Panc1 (cell line): ENCODE results near the gene DAPP1. TPM values are rescaled to one million over a fixed set of nuclear protein-coding genes. Genes with fewer than 3 reads are reported as not detected.

Source experiments
- ATAC-seq: fragments of 200-7000 bp; cut with Tn5 transposase; 2 replicates; pipeline ENCODE4 v1.9.1; 2020; ENCODE audit warnings: mild to moderate bottlenecking, moderate library complexity
- BruUV-seq: library from RNA; stranded (reverse); fragments of 400-500 nt; replicated peaks from 2 replicates; lab custom pipeline; 2021; lab: Mats Ljungman, UMichigan
- CTCF ChIA-PET: fragments of 300-600 bp; sonication (Branson Sonifier 250); formaldehyde crosslinking; loops from one replicate; lab custom pipeline; 2022; ENCODE audit warnings: antibody characterized with exemption; lab: Charles Lee
- POLR2A ChIA-PET: fragments of 300-600 bp; sonication (Branson Sonifier 250); formaldehyde crosslinking; loops from one replicate; lab custom pipeline; 2022; ENCODE audit warnings: antibody characterized with exemption; lab: Charles Lee
- DNase-seq: peaks from one replicate; pipeline ENCODE4 v3.0.0-alpha.2; 2010; ENCODE audit warnings: low read depth, low spot score
- H3K27ac ChIP-seq: 2 replicates; pipeline ENCODE4 v1.5.1; 2011; ENCODE audit warnings: mild to moderate bottlenecking, low read length, inconsistent platforms
- H3K27me3 ChIP-seq: fragments of 200-500 bp; sonication (Bioruptor generic); 2 replicates; pipeline ENCODE4 v1.6.0; 2014; ENCODE audit warnings: low read length, inconsistent platforms; ENCODE audit not compliant: control insufficient read depth, insufficient read depth
- H3K36me3 ChIP-seq: fragments of 200-500 bp; sonication (Bioruptor generic); 2 replicates; pipeline ENCODE4 v1.5.1; 2014; ENCODE audit warnings: inconsistent platforms, mild to moderate bottlenecking, low read length, moderate library complexity; ENCODE audit not compliant: control insufficient read depth, insufficient read depth
- H3K4me1 ChIP-seq: 2 replicates; pipeline ENCODE4 v1.5.1; 2011; ENCODE audit warnings: inconsistent platforms, mild to moderate bottlenecking, low read length, moderate library complexity; ENCODE audit not compliant: control insufficient read depth, insufficient read depth
- H3K4me3 ChIP-seq, 2 experiments: 2 replicates each; pipeline ENCODE4 v1.5.1; 2011 to 2012; ENCODE audit warnings: low read depth in 2 of 2, low read length in 2 of 2, mild to moderate bottlenecking in 2 of 2, inconsistent platforms in 1 of 2, moderate library complexity in 1 of 2
- H3K9me3 ChIP-seq: fragments of 200-500 bp; sonication (Bioruptor generic); 2 replicates; pipeline ENCODE4 v1.5.1; 2014; ENCODE audit warnings: low read depth, mild to moderate bottlenecking, inconsistent platforms, low read length, moderate library complexity; ENCODE audit not compliant: control insufficient read depth, insufficient read depth
- POLR2AphosphoS5 ChIP-seq: IDR thresholded peaks from 2 replicates; pipeline ENCODE4 v1.6.1; 2012; ENCODE audit warnings: mild to moderate bottlenecking, low read depth, low read length, moderate library complexity
- SIN3A ChIP-seq: IDR thresholded peaks from 2 replicates; pipeline ENCODE4 v1.6.1; 2012; ENCODE audit warnings: low read depth, mild to moderate bottlenecking, low read length, moderate library complexity, borderline replicate concordance; ENCODE audit not compliant: insufficient read depth
- TCF7L2 ChIP-seq: IDR thresholded peaks from 2 replicates; pipeline ENCODE4 v1.6.1; 2011; ENCODE audit warnings: mild to moderate bottlenecking, low read depth, low read length, inconsistent platforms
- in situ Hi-C: cut with HindIII; loops from 2 replicates; pipeline ENCODE4 v1.10.0; 2016; ENCODE audit warnings: low sequenced_read_pairs, low pct_unique_long_range_greater_than_20kb
- intact Hi-C: fragments of 100-400 bp; cut with micrococcal nuclease; formaldehyde crosslinking; loops from one replicate; pipeline ENCODE4 v1.10.0; 2022; ENCODE audit not compliant: unreplicated experiment
- total RNA-seq: library from RNA; stranded (reverse); gene quantifications from one replicate; pipeline ENCODE4 v1.2.1, GENCODE V29; 2021; ENCODE audit not compliant: unreplicated experiment
- TF ChIP-seq, protein P1 (sequence below), 2 experiments: IDR thresholded peaks; 2 replicates each; pipeline ENCODE4 v1.6.1; 2011 to 2012; ENCODE audit warnings: low read depth in 2 of 2, control low read depth in 1 of 2, low read length in 1 of 2, mild to moderate bottlenecking in 1 of 2, moderate library complexity in 1 of 2; ENCODE audit not compliant: insufficient read depth in 1 of 2
- TF ChIP-seq, protein P2 (sequence below): fragments of 450-650 bp; IDR thresholded peaks from 2 replicates; pipeline ENCODE4 v1.5.1; 2017; ENCODE audit warnings: mild to moderate bottlenecking

Gene DAPP1
- total RNA-seq, 1 experiment from 2014 or later, result not detected

DNA sequence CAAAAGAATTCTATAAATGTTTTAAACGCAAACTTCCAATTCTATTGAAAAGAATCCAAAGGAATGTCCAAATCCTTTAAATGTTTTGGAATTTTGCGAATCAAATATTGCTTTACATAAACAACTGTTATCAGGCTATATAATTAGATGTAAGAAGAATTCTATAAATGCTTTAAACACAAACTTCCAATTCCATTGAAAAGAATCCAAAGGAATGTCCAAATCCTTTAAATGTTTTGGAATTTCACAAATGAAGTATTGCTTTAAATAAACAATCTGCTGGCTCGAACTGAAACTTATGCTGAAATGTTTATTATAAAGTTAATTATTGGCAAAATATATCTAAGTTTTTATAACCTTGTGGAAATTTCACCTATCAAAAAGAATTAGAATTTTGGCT is 16.1 kb downstream of the DAPP1 start:
- TF ChIP-seq SIN3A (no peak), POLR2AphosphoS5 (no peak), TCF7L2 (no peak)
- TF ChIP-seq, protein P1, sequence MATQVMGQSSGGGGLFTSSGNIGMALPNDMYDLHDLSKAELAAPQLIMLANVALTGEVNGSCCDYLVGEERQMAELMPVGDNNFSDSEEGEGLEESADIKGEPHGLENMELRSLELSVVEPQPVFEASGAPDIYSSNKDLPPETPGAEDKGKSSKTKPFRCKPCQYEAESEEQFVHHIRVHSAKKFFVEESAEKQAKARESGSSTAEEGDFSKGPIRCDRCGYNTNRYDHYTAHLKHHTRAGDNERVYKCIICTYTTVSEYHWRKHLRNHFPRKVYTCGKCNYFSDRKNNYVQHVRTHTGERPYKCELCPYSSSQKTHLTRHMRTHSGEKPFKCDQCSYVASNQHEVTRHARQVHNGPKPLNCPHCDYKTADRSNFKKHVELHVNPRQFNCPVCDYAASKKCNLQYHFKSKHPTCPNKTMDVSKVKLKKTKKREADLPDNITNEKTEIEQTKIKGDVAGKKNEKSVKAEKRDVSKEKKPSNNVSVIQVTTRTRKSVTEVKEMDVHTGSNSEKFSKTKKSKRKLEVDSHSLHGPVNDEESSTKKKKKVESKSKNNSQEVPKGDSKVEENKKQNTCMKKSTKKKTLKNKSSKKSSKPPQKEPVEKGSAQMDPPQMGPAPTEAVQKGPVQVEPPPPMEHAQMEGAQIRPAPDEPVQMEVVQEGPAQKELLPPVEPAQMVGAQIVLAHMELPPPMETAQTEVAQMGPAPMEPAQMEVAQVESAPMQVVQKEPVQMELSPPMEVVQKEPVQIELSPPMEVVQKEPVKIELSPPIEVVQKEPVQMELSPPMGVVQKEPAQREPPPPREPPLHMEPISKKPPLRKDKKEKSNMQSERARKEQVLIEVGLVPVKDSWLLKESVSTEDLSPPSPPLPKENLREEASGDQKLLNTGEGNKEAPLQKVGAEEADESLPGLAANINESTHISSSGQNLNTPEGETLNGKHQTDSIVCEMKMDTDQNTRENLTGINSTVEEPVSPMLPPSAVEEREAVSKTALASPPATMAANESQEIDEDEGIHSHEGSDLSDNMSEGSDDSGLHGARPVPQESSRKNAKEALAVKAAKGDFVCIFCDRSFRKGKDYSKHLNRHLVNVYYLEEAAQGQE (IDR thresholded peaks at IDR 0.05; ENCODE audit: insufficient read depth in 1 of 2, low read depth in 2 of 2, low read length in 1 of 2), result no peak
- TF ChIP-seq, protein P2, sequence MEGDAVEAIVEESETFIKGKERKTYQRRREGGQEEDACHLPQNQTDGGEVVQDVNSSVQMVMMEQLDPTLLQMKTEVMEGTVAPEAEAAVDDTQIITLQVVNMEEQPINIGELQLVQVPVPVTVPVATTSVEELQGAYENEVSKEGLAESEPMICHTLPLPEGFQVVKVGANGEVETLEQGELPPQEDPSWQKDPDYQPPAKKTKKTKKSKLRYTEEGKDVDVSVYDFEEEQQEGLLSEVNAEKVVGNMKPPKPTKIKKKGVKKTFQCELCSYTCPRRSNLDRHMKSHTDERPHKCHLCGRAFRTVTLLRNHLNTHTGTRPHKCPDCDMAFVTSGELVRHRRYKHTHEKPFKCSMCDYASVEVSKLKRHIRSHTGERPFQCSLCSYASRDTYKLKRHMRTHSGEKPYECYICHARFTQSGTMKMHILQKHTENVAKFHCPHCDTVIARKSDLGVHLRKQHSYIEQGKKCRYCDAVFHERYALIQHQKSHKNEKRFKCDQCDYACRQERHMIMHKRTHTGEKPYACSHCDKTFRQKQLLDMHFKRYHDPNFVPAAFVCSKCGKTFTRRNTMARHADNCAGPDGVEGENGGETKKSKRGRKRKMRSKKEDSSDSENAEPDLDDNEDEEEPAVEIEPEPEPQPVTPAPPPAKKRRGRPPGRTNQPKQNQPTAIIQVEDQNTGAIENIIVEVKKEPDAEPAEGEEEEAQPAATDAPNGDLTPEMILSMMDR, result no peak
- ATAC-seq, result no peak

DNA sequence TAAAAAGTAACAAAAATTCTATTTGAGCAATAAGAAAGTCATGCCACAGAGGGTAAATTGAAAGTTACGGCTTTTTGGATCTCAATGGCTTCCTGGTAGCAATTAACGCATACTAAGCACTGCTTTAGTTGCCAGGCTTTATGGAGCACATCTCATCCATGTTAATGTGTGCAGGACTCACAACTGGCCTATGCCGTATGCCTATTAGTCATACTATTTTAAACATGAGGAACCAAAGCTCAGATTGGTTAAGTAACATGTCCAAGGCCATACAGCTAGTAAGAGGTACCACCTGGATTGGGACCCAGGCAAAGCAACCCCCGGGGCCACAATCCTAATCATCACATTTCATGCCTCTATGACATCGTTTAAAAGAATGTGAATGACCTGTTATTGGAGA is 17.1 kb downstream of the DAPP1 start:
- ChIA-PET CTCF (no interaction called here), POLR2A (no interaction called here)
- DNase-seq, result no peak
- Histone ChIP-seq H3K4me3 (no peak overlapping the region), H3K36me3 (no peaks in the 10 kb centered on the region), H3K9me3 (no peaks in the 10 kb centered on the region), H3K27ac (no peak overlapping the region), H3K4me1 (no peaks in the 10 kb centered on the region), H3K27me3 (no peaks in the 10 kb centered on the region; the same call in 1 of the 2 replicates)
- no TSS peak for BruUV-seq
- intact Hi-C loops, result no loop called here
- no peak for ATAC-seq
- in situ Hi-C loops, result no loop called here
- TF ChIP-seq TCF7L2 (no peak), SIN3A (no peak), POLR2AphosphoS5 (no peak)
- TF ChIP-seq, protein P2, result no peak
- TF ChIP-seq, protein P1 (IDR thresholded peaks at IDR 0.05; ENCODE audit: insufficient read depth in 1 of 2, low read depth in 2 of 2, low read length in 1 of 2), result no peak

More for the DNA sequence above, 16.1 kb downstream of the DAPP1 start:
- Histone ChIP-seq H3K9me3 (no peaks in the 10 kb centered on the region), H3K4me1 (no peaks in the 10 kb centered on the region), H3K27ac (no peak overlapping the region), H3K4me3 (no peak overlapping the region), H3K27me3 (no peaks in the 10 kb centered on the region; the same call in 1 of the 2 replicates), H3K36me3 (no peaks in the 10 kb centered on the region)
- ChIA-PET CTCF (no interaction called here), POLR2A (no interaction called here)
- intact Hi-C loops, result no loop called here
- in situ Hi-C loops, result no loop called here
- BruUV-seq, result no TSS peak
- DNase-seq, result no peak
